Inferior parietal cortex (tissue), 1 donor: ENCODE measurements around the gene PPID.
"Not testable (repeated sequence)": the region's sequence is repeated elsewhere in the genome, so short reads cannot be mapped to it uniquely, and the experiment has no call there.

Experiments used
- DNase-seq: peaks from one replicate; pipeline ENCODE4 v3.0.0-alpha.2; 2016; ENCODE audit errors: extremely low spot score

The PPID gene

DNA sequence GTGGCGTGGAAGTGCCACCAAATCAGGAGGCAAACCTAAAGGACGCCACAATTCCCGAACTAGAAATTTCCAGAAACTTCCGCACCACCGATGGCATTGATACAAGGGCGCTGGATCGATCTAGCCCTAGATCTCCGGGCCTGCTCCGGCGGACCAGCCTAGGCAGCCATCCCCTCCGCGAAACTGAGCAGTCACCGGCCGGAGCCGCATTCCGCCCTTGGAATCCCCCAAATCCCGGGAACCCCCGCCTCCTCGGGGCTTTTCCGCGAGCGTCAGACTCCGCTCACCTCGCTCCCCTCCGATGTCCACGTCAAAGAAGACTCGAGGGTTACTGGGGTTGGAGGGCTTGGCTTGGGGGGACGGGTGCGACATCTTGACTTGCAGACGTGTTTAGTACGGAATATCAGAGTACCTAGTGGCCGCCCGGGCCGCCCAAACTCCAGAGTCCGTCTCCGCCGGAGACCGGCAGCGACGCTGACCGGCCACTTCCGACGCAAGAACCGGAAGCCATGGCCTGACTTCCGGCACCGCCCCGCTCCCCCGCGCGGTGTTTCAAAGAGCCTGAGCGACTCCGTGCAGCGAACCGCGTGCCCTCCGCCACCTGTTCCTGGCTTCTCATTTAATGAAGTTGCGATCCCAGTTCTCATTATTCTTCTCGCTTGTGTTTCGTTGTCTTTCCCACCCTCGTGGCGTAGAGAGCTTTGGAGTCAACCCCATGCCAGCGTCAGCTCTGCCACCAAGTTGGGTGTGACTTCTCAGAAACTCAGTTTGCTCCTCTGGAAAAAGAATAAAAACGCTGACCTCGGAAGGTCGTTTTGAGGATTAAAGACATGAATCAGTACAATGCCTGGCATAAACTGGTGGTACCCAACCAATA, at the start of gene PPID:
PPID (minus strand) TSS at position 480 of the 877 bp plus-strand sequence; CDS start at position 372, 108 bp downstream.
- peak; percentile 90 for DNase-seq

DNA sequence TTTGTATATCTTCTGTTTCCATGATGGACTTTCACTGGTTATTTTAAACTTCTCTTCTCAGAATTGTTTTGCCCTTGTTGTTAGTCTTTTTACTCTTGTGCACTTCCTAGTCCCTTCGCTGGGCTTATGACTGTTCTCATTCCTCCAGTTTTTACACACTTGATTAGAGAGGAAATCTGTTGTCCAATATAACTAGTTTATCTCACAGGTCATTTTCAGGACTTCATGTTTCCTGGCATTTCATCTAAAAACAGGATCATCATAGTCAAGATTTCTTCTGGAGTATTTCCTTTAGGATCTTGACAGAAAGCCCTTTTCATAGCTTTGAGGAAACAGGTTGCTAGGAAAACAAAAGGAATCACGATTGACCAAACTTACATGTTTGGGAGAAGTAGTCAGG, 48.6 kb upstream of the PPID start:
- DNase-seq: no peak

DNA sequence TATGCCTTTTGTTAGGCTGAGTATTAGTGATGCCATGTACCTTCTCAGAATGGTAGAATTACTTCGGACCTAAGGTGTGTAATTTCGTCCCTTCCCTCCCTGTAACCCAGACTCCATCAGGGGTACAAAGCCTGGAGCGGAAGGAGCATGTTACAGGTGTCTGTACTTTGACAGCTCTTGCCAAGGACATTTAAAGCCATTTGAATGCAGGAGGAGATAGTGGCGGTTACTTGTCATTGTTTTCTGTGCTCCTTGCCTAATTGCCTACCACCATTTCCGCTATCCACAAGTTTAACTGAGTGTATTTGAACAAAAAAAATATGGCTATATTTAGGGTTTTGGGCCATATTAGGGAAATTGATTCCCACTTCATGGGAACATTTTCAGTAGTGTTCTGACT, 47.5 kb upstream of the PPID start:
- DNase-seq: peak; percentile 14

DNA sequence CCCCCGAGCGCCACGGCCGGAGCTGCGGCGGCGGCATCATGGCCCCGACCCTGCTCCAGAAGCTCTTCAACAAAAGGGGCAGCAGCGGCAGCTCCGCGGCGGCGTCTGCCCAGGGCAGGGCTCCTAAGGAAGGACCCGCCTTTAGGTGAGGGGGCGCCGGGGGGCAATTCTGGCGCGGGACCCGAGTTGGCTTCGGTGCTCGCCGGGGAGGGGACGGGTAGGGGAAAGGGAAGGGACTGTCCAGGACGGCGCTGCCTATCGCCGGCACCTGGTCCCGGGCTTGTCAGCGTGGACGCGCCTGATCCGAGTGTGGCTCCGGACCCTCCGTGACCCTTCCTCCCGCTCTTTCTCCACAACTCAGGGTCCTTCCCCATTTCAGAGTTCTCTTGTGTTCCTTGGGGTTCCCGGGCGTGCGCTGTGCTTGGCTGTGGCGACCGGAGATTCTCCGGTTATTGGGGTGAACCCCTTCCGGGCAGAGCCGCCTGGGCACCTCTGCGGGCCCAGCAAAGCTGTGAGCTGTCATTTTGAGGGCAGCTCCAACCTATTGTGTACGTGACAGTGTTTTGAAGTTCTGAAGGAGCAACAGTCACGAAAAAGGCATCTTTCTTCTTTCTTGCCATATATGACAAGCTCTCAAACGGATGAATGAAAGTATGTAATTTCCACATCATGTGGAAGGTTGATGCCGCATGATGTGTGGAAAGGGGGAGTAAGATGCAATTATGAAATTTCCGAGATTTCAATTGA, 46.2 kb upstream of the PPID start:
- DNase-seq: peak; percentile 35

DNA sequence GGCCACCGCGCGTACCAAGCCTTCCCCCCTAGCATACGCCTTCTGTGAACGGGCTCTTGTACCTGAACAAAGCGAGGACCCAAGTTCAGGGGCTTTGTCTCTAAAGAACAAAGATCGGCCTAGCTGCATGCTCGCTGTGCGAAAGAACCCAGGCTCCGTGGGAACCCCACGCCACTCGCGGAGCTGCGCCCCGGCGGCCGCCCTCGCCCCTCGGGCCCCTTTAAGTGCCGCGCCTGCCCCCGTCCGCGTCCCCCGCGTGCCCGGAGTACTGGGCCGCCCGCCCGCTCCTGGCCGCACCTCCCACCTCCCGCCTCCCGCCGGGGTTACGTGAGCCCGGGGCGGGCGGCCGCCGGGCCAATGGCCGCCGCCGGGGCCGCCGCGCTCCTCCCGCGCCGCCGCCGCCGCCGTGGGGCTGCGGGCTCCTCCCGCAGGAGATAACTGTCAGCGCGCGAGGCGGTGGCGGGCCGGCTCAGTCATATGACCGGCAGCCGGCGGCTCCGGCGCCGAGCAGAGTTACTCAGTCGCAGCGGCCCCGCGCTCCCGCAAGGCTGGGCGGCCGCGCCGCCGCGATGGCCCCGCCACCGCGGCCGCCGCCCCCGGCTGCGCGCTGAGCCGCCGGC, 45.5 kb upstream of the PPID start, which contains the start of gene FNIP2:
FNIP2 (plus strand) TSS at position 472 of the 620 bp plus-strand sequence. CDS start 187 bp downstream, outside the sequence.
- DNase-seq: peak; percentile 79

DNA sequence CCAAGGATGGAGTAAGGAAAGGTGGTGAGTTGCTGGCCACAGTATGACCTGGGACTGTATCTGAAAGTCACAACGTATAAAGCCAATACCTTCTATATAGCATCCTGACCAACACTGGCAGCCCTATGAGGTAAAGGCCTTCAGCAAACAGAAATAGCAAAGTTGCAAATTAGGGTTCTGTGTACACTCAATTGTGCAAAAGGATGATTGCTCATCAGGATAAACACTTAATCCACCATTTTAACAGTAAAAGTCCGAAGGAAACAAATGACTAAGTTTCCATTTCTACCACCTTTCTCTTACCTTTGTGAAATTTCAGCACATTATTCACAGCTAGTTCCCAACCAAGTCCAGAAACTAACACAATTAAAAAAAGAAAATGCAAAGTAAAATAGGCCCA, 44.3 kb upstream of the PPID start:
- DNase-seq: peak; percentile 8

DNA sequence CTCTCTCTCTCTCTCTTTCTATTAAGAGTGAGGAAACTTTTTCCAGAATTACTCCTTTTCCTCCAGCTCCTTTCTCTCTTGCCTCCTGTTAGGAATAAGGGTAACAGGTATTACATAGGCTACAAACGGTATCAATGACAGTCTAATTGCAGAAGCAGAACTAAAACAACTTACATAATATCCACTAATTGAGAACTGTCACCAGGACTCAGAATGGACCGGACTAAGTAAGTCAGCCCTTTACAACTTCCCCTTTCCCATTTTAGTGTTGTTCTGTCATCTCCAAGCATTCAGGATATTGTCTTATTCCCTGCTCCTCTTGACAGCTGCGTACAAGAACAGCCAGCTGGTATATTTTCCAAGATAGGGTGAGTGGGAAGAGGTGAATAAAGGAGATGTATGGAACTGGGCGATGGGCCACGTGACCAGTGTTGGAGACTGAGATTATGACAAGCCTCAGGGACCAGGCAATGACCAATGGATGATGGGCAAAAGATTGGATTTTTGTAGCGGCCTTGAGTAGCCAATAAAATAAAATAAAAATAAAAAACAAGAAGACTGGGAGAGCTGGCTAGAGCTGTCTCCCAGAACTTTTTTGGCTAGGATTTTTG, 43.3 kb upstream of the PPID start:
- no peak for DNase-seq

DNA sequence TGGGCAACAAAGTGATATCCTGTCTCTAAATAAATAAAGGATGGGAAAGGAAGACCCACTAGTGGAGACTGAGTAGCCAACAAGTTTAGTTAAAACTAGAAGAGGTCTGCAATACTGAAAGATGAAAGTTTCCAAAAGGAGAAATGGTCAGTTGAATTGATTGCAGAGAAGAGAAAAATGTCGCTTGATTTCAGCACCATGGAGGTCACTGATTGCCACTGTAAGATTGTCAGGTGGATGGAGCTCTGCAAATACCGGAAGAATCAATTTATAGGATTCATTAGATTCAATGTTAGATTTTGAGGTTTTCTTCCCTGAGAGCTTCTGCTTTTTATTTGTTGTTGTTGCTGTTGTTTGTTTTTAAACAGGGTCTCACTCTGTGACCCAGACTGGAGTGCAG, 40.3 kb upstream of the PPID start:
- DNase-seq: no peak

DNA sequence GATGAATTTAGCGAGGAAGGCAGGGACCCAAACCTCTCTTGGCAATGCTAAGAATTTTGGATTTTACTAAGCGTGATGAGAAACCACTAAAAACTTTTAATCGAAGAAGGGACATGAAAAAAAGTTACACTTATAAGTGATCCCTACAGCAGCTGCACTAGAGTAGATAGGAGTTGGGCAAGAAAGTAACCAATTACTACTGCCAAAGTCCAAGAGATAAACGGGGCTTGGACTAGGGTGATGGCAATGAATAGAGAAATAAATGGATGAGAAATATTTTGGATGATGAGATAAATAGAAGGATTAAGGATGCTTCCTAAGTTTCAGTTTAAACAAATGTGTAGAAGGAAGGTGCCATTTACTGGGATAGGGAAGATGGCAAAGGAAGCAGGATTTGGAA, 39.4 kb upstream of the PPID start:
- DNase-seq: no peak

DNA sequence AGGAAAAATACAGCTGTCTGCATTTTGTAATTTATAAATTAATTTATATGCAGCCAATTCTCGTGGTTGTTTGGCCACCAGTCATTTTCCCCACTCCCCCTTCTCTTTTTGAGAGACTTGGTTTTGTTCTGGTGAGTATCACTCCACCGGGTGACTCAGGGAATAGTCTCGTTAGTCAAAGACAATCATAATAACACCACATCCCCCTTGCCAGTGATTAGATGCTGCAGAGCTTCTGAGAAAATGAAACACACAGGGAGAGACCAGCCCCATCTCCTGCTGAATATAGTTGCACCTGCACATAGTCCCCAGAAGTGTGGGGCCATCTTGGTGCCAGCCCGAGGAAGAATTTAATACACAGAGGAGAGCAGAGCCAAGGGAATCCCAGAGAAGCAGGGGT, 37.7 kb upstream of the PPID start:
- DNase-seq: no peak

DNA sequence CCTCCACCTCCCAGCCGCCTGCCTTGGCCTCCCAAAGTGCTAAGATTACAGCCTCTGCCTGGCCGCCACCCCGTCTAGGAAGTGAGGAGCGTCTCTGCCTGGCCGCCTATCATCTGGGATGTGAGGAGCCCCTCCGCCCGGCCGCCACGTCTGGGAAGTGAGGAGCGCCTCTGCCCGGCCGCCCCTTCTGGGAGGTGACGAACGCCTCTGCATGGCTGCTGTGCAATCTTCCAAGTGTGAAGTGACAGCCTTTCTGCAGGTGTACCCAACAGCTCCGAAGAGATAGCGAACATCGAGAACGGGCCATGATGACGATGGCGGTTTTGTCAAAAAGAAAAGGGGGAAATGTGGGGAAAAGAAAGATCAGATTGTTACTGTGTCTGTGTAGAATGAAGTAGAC, 36.3 kb upstream of the PPID start:
- not testable (repeated sequence) for DNase-seq

DNA sequence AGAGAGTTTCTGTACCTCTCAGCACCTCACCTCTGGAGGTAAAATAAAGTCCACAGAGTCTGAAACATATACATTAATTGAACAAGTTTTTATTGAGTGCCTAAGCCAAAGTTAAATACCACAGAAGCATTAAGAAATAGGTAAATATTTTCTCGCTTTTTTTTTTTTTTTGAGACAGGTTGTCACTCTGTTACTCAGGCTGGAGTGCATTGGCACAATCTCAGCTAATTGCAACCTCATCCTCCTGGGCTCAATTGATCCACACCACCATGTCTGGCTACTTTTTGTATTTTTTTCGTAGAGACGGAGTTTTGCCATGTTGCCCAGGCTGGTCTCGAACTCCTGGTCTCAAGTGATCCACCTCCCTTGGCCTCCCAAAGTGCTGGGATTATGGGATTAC, 35.5 kb upstream of the PPID start:
- DNase-seq: no peak

DNA sequence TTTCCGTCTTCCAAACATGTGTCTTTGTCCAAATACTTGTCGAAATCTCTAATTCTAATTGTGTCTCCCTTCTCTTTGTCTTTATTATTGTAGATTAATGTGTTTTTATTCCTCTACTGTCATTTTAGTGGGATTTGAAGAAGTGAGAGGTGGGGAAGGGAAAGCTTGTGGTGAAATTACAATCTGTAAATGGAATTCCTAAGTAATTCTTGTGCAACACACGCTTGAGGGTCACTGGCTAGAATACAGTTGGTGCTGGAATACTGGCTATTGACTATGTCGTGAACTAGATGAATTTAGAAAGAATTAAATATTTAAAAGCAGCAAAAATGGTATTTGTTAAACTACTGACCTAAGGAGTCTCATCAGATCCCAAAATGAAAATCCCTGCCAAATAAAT, 34.9 kb upstream of the PPID start:
- no peak for DNase-seq

DNA sequence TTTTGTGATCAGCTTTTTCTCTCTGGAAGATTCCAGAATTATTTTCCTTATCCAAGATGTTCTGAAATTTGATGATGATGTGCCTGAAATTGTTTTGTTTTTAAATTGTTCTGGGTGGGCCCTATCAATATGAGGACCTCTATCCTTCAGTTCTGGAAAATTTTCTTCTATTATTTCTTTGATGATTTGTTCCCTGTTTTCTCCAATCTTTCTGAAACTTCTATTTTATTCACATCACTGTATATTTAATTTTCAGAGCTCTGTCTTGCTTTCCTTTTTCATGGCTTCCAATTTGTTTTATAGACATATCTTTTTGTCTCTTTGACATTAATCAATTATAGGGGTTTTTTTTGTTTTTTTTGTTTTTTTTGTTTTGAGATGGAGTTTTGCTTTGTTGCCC, 33.4 kb upstream of the PPID start:
- DNase-seq: no peak

DNA sequence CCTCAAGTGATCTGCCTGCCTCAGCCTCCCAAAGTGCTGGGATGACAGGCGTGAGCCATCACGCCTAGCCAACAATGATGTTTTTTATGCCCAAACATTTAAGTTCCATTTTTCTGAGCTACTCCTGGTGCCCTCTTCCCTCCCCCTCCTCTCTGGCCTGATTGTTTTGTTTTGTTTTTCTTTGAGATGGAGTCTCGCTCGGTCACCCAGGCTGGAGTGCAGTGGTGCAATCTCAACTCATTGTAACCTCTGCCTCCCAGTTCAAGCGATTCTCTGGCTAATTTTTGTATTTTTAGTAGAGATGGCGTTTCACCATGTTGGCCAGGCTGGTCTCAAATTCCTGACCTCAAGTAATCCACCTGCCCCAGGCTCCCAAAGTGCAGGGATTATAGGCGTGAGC, 32.6 kb upstream of the PPID start:
- DNase-seq: not testable (repeated sequence)

DNA sequence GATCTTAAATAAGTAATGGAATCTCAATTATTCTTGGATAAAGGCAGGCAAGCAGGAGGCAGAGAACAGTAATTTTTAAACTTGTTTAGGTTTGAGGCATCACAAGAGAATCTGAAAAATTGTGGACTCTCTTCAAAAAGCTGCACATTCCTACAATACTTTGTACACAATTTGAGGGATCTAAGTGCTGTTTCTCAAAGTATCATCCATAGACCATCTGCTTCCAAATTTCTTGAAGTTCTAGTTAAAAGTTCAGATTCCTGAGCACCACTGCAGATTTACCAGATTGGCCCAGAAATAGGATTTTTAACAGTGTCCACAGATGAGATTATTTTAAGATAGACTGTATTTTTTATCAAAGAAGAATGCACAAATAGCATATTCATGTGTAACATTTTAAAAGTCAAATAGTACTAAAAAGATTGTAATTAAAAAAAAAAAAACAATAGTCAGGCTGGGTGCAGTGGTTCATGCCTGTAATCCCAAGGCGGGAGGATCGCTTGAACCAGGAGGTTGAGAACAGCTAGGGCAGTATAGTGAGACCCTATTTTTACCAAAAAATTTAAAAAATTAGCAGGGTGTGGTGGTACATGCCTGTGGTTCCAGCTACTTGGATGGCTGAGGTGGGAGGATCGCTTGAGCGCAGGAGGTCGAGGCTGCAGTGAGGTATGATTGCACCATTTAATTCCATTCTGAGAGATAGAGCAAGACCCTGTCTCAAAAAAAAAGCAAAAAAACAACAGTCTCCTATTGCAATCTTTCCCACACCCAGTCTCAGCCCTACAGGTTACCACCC, 31.4 kb upstream of the PPID start:
- DNase-seq: no peak

DNA sequence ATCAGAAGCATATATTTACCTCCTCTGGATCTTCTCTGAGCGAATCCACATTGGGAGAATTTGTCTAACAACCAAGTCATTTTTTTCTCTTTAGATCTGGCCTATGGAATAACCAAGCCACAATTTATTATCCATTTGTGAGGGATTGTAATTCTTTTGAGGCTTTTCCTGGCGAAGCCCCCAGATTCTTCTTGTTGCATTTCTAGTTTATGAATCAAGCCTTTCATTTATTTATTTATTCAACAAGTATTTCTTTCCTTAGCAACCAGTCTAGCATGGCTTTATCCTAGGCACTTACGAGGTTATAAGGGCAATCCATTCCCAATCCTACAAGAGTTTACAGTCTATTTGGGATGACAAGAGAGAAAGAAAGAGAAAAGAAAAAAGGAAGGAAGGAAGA, 27.2 kb upstream of the PPID start:
- no peak for DNase-seq

DNA sequence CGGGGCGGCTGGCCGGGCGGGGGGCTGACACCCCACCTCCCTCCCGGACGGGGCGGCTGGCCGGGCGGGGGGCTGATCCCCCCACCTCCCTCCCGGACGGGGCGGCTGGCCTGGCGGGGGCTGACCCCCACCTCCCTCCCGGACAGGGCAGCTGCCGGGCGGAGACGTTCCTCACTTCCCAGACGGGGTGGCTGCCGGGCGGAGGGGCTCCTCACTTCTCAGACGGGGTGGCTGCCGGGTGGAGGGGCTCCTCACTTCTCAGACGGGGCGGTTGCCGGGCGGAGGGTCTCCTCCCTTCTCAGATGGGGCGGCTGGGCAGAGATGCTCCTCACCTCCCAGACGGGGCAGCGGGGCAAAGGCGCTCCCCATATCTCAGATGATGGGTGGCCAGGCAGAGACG, 23.3 kb upstream of the PPID start:
- DNase-seq: not testable (repeated sequence)

DNA sequence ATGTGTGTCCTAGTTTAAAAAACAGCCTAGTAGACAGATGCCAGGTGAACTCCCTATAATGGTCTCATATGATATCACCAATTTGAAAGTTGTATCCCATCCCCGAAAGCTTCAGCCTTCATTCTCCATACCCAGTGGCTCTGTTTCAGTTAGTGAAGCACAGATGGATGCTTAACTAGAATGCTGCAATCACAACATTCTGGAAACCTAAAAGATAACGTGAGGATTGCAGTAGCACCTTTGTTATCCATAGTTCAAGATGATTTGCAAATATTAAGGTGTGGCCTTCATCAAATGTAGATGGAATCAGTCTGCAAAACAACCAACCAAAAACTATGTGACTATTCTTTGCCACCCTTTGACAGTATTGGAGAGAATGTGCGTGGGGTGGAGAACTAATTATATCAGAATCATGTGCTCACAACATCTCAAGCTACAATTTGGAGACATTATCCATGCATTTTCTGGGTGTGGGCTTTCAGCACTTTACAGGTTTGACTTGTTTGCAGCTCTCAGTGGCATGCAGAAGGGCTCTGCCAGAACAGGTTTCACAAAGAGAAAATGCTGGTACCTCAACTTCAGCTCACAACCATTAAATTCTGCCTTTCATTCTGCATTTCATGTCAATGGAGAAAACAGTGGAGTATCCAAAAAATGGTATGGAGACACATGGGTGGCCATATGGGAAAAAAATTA, 18.3 kb upstream of the PPID start:
- DNase-seq: no peak

DNA sequence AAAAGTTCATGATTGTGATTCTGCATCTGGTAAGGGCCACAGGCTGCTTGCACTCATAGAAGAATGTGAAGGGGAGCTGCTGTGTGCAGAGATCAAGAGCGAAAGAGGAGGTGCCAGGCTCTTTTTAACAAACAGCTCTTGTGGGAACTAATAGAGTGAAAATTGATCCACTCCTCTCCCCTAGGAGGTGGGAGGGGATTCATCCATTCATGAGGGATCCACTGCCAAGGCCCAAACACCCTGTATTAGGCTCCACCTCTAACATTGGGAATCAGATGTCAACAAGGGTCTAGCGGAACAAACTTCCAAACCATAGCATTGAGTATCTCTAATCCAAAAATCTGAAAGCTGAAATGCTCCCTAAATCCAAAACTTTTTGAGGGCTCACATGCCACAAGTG, 16.4 kb upstream of the PPID start:
- DNase-seq: no peak

DNA sequence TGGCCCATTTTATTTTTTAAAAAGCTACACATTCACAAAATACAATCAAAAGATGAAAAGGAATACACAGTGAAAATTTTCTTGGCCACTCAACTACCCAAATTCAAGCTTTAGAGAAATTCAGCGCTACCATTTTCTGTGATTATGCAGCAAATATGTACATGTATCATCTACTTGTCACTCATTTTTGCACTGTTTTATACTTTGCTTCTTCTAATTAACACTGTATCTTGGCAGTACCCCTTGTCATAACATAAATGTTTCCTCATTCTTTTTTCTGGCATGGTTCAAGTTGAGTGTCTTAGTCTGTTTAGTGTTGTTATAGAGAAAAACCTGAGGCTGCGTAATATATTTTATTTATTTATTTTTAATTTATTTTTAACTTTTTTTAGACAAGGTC, 15.7 kb upstream of the PPID start:
- no peak for DNase-seq
